Activated CD4-positive, alpha-beta T cell treated with anti-CD3 and anti-CD28 coated beads, Interleukin-2, amount 50 U/mL, for 16 hours (primary cell): ENCODE data around the gene MYL3.
"Not testable (repeated sequence)": the region's sequence is repeated elsewhere in the genome, so short reads cannot be mapped to it uniquely, and the experiment has no call there.

Experiments
- DNase-seq: peaks from one replicate; pipeline ENCODE4 v3.0.0-alpha.2; 2020

The MYL3 gene

DNA sequence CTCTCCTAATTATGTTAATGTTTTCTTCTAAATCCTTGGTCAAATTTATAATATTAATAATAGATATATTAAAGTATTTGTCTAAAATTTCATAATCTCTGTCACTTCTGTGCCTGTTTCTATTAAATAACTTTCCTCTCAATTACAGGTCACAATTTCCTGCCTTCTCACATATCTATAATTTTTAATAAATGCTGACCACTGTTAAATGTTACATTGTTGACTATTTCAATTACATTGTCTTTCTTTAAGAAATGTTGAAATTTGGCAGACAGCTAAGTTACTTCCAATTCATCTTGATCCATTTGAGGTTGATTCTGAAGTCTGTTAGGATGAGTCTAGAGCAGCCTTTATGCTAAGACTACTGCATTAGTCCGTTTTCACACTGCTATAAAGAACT, 41.7 kb downstream of the MYL3 start:
- DNase-seq = no peak

DNA sequence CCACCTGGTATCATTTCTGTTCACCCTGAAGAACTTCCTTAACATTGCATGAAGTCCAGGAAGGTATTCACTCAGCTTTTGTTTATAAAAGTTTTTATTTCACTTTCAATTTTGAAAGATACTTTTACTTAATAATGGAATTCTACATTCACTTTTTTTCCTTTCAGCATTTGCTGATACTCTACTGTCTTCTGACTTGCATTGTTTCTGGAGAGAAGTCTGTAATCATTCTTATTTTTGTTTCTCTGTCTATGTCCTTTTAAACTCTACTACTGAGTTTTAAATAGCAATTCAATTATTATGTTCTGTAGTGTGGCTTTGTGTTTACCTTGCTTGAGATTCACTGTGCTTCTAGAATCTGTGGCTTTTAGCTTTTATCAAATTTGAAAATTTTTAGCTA, 42.4 kb downstream of the MYL3 start:
- DNase-seq = no peak

DNA sequence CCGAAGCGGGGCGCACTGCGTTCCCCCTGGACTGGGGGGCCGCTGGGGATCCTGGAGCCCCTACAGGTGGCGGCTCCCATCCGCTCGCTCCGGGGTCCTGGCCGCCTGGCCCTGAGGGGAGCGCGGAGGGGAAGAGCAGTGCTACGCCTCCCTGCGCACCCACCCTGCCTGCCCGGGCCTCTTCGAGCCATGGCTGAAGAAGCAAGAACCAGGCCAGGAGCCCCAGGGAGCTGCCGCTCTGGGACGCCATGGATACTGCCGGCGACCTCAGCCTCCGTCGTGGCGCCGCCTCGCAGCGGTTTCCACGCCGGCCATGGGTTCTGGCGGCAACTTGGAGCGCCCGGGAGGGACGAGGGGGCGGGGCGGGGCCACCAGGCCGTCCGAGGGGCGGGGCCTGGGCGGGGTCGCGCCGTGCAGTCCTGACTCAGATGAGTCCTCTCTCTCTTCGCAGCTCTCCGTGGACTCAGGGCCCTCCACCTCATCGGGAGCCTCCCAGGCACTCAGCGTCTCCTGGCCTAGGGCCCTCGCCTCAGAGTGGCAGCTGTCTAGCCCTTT, 50.9 kb downstream of the MYL3 start:
- peak; percentile 62 for DNase-seq

DNA sequence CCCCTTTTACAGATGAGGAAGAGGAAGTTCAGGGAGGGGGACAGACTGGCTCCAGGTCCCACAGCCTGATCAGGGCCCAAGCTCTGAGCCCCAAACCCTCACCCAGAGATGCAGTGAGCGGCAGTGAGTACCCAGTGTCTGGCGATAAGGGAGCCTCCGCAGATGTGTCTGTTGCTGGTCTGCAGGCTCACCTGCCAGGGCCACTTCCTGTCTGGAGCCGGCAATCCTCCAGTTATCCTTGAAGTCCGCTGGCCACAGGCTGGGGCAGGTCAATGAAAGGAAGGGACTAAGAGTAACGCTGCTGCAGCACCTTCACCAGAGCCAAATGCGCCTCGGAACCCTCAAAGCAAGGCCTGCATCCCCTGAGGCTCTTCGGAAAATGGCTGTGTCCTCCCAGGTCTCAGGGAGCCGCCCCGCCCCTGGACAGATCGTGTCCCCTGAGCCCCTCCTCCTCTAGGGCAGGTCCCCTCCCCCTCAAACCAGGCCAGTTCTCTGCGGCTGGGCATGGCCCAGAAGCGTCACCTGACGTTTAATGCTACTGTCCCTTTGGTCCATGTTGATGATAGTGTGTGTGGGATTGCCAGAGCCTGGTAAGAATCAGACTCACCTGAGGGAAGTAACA, 51.5 kb downstream of the MYL3 start:
- DNase-seq = no peak

DNA sequence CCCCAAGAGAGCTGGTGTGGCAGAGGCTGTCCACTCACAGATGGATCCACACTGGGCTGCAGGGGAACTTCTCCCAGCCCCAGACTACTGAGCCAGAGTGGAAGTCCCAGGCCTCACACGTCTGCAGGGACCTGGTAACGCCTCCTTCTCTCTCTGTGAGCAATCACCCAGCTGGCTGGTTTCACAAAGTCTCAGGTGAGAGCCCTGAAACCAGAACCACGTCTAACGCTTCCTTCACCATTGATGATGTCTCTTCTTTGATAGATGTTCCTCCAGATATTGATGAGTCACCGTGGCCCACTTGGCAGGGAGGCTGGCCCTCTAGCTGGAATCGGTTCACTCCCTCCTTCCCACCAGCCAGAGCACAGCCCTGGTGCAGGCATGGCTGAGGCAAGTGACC, 54.5 kb downstream of the MYL3 start:
- DNase-seq = not testable (repeated sequence)
